ENCODE results near the gene ADAMTS16.
A peak's percentile ranks its signal among the peaks of the same experiment; 100 is the strongest.

Gene ADAMTS16

DNA sequence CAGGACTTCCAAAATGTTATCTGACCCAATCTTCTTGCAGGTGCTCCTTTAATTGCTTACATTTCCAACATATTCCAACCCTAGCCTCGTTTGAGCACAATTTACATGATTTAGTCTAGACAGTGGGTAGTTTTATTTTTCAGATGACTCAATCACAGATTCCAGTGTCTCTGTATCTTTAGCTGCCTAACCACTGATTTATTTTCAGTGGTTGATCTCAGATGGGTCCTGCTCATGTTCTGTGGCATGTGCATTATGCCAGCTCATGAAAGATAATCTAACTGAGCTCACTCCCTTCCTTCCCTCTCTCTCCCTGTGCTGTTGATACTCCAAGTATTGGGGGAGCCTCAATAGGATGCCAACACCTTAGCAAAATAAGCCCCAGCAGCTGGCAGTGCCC lies 176.2 kb downstream of the ADAMTS16 start:
- DNase-seq (ENCODE audit: low read depth in 2 of 2), result no peak

DNA sequence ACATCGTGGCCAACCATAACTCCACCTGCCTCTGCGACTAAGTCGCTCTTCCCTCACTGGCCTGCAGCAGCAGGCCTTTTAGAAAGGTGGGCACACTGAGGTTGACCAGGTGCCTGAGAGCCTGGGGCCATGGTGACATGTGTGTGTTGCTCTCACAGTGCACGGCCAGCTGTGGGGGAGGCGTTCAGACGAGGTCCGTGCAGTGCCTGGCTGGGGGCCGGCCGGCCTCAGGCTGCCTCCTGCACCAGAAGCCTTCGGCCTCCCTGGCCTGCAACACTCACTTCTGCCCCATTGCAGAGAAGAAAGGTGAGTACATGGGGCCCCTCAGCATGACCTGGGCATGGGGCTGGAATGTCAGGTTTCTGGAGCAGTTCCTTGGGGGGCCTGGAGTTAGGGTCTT lies 177.8 kb downstream of the ADAMTS16 start:
- DNase-seq (ENCODE audit: low read depth in 2 of 2), result no peak

DNA sequence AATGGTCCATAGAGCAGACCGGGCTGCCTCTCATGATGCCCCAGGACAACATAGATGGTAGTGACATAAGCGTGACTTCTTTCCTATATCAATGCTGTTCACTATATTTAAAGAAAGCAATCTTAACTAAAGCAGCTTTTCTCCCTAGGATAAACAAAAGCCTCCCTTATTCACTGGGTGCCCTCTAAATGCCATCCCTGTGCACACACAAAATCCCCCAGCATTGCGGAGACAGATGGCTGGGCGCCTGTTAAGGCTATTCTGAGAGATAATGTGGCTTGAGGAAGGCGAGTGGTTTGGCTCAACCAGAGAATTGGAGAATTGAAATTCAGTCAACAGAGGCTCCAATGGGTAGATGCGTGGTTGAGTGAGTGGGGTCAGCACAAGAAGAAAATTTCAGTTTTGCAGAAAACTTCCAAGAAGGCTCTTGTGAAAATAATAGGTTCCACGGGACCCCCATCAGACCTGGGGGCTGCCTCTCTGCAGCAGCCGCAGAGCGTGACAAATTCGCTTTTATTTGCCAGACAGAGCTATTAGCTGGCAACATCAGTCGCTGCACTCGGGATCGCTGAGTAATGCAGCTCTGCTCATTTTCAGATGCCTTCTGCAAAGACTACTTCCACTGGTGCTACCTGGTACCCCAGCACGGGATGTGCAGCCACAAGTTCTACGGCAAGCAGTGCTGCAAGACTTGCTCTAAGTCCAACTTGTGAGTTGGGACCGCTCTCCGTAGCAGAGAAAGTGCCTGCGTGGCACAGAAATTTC lies 178.5 kb downstream of the ADAMTS16 start:
- DNase-seq (ENCODE audit: low read depth in 2 of 2), result no peak

- DNase-seq (ENCODE audit: low read depth in 2 of 2), result no peak
These were observed 180.1 kb downstream of the ADAMTS16 start for GRCh38 chr5:5320062-5320805.

- DNase-seq (ENCODE audit: low read depth in 2 of 2), result no peak
These were observed 181.0 kb downstream of the ADAMTS16 start for GRCh38 chr5:5321137-5321536.

- DNase-seq (ENCODE audit: low read depth in 2 of 2), result no peak
These were observed 183.4 kb downstream of the ADAMTS16 start for GRCh38 chr5:5323551-5323950.

GRCh38 chr5:5326115-5326758 lies 186.1 kb downstream of the ADAMTS16 start:
- DNase-seq (ENCODE audit: low read depth in 2 of 2), result no peak

- DNase-seq (ENCODE audit: low read depth in 2 of 2), result no peak
These were observed 187.0 kb downstream of the ADAMTS16 start for GRCh38 chr5:5327126-5327525.

DNA sequence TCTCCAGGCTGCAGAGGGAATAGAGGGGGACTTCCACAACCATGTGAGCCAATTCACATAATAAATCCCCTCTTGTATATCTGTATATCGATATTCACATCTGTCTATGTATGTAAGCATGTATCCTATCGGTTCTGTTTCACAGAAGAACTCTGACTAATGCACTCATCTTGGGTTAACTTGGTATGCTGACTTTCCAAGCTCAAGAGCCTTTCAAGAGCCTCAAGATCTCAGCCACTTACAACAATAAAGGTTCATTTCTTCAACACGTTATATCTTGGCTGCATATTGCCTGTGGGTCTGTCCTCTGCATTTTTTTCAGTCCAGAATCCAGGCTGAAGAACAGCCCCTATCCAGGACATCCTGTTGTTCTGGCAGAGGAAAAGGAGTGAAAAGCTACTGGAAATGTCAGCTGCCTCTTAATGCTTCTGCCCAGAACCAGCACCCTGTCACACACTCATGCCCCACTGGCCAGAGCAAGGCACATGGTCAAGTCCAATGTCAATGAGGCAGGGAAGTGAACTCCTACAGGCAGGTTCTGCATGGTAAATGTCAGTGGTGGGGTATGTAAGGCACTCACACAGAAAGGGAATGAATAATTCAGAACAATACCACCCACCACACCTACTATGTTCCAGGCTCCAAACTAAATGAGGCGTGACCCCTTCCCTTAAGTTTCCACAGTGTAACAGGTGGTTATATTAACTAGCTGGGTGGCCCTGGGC lies 190.8 kb downstream of the ADAMTS16 start:
- no peak for DNase-seq (ENCODE audit: low read depth in 2 of 2)

DNA sequence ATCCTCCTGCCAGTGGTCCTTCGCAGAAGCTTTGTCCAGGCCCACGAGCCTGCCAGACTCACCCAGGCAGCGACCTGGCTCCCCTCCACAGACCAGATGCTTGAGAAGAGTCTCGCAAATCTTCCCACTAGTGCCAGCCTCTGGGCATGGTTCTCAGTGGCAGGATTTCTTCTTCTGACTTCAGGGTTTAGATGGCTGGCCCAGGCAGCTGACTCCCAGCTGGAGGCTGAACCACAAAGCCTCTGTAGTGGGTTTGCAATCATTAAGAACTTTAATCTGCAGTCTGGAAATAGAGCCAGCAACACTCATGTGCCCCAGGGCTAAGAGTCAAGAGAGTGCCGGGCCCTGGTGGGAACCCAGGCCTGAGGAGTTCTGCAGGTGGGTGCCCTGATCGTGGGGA lies 191.7 kb downstream of the ADAMTS16 start:
- no peak for DNase-seq (ENCODE audit: low read depth in 2 of 2)

- DNase-seq (ENCODE audit: low read depth in 2 of 2), result no peak
These were observed 192.2 kb downstream of the ADAMTS16 start for GRCh38 chr5:5332287-5332686.

GRCh38 chr5:5335107-5335506 lies 195.0 kb downstream of the ADAMTS16 start:
- no peak for DNase-seq (ENCODE audit: low read depth in 2 of 2)

DNA sequence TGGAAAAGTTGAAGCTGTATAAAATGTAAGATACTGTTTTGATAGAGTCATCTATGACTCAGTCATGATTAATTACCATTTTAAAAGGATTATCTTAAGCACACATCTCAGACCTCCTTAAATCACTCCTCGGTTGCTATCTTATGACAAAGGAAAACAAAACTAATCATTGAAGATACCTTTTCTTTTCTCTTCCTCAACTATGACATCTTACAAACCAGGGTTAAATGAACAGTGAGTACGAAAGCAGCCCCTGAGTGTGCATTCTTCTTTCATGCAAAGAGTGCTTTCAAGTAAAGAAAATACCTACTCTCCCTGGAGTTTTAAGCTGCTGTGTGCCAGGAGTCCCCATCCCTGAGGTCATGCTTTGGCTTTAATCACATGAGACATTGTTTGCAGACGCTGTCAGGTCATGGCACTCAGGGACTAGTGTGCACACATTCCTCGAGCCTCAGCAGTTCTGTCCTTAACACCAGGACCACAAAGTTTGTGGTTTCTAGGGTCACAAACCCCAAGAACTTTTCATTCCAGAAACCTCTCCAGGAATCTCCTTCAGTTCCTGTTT lies 195.7 kb downstream of the ADAMTS16 start:
- DNase-seq (ENCODE audit: low read depth in 2 of 2), result peak; percentile 64 to 66

GRCh38 chr5:5339257-5339656 lies 199.1 kb downstream of the ADAMTS16 start:
- no peak for DNase-seq (ENCODE audit: low read depth in 2 of 2)

GRCh38 chr5:5340206-5340729 lies 200.1 kb downstream of the ADAMTS16 start:
- peak; percentile 100 for DNase-seq (ENCODE audit: low read depth in 2 of 2)

DNA sequence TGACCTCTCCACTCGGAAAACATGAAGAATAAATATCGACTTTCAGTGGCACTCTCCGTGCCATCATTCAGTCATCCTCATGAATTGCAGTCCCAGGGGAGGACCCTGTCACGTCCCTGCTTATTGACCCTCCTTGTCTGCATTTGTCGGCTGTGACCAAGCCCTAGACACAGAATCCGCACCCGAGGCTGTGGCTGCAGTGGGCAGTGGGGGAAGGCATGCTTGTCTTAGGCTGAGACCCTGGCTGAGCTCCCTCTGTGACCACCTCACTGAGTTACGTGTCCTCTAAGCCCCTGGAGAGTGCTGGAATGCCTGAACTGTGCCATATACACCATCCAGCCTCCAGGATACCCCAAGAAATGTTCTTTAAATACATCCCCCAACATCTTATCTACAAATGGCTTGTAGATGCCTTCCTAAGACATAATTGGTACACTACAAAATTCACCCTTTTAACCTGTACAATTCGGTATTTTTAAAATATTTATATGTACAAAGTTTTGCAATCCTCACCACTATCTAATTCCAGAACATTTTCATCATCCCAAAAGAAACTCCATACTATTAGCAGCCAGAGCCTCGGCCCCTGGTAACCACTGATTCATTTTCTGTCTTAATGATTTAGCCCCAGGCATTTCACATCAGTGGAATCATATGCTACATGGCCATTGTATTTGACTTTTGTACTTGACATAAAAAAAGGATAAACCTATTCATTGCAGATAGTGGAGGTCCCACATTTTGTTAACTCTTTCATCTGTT lies 201.6 kb downstream of the ADAMTS16 start:
- DNase-seq (ENCODE audit: low read depth in 2 of 2), result peak; percentile 63 to 69

- peak; percentile 76 to 78 for DNase-seq (ENCODE audit: low read depth in 2 of 2)
These were observed 202.7 kb downstream of the ADAMTS16 start for GRCh38 chr5:5342784-5343183.

DNA sequence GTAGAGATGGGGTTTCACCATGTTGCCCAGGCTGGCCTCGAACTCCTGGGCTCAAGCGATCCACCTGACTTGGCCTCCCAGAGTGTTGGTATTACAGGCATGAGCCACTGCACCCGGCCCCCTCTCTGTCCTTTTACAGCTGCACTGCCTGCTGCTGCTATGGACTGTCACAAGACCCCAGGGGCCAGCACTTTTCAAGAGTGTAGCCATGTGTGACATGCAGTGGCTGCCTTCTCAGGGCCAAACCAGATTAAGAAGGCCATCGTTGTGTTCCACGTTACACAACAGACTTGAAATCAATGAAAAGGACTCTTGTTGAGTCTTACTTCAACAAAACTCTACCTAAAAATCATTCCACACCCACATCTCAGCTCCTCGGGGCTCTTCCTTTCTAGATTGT lies 203.4 kb downstream of the ADAMTS16 start:
- DNase-seq (ENCODE audit: low read depth in 2 of 2), result no peak

- DNase-seq (ENCODE audit: low read depth in 2 of 2), result no peak
These were observed 204.0 kb downstream of the ADAMTS16 start for GRCh38 chr5:5344051-5344571.

GRCh38 chr5:5344606-5345005 lies 204.5 kb downstream of the ADAMTS16 start:
- DNase-seq (ENCODE audit: low read depth in 2 of 2), result no peak
